ENCODE measurements around the gene TBC1D5.

- no peak for TF ChIP-seq POLR2AphosphoS5 (IDR thresholded peaks at IDR 0.05; ENCODE audit: insufficient read depth in 1 of 2, low read depth in 1 of 2)
- TF ChIP-seq POLR2A (IDR thresholded peaks at IDR 0.05): no peak
Observed at GRCh38 chr3:17404548-17404947, 337.9 kb downstream of the TBC1D5 start.

All from vagina (tissue), 2 donors.